Brain pericyte (primary cell): ENCODE results near the gene ACTN1.
A peak's percentile ranks its signal among the peaks of the same experiment; 100 is the strongest.

Source experiments
- DNase-seq: peaks from one replicate; pipeline ENCODE4 v3.0.0-alpha.2; 2012; ENCODE audit warnings: low read depth, low spot score

The ACTN1 gene

DNA sequence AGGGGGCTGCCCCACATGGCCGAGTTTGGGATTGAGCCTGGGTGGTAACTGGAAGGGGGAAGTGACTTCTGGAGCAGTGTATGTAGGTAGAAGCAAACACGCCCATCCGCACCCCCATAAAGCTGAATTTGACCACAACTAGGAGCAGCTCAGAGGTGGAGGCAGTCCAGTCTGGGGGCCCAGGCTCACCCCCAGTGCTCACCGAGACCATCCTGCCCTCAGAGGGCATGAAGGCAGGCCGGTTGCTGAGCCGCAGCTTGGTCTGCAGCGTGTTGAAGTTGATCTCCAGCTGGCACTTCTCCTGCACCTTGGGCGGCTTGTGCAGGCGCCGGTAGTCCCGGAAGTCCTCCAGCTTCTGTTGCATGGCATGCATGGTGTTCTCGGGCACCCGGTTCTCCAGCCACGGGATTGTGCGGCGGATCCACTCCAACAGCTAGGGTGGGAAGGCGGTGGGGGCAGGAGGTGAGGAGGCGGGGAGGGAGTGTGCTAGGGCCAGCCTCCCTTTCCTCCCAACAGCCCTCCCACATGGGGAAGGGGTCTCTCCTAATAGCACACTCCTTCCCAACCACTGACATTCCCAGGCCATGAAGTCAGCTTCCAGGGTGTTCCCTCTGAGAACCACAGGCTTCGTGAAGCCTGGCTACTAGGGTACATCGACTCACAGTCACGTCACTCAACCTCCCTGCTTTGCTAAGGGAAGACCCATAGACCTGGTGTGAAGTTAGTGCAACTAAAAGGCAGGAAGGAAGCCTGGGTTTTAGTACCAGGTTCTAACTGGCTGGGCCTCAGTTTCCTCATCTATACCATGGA, 87.0 kb downstream of the ACTN1 start:
- DNase-seq: no peak

DNA sequence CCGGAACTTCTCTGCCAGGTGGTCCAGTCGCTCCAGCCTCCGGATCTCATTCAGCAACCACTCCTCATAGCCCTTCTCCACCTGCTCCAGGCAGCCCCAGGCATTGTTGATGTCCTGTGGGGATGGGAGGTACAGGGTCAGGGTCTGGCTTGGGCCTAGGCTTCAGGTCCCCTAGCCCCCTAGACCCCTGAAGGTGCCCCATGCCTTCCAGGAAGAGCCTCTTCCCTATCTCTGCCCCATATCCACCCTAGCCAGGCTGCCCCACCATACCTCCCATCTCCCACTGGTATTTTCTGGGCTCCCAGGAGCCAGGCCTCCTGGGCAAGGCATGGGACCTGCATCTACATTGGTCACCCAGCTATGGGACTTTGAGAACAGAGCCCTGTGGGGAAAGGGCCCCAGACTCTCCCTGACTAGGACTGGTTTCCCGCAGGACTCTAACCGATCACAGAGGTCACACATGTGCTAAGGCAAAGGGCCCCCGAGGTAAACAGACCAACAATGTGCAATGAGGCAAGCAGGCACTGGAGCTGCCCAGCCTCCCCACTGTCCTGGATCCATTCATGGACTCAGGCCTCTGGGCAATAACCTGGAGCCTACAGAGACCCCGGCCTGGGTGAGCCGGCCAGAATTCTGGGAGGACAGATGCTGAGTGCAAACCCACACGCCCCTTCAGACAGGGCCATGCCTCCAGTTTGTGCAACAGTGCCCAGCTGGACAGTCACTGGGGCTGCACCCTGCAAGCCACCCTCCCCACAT, 88.8 kb downstream of the ACTN1 start:
- no peak for DNase-seq

DNA sequence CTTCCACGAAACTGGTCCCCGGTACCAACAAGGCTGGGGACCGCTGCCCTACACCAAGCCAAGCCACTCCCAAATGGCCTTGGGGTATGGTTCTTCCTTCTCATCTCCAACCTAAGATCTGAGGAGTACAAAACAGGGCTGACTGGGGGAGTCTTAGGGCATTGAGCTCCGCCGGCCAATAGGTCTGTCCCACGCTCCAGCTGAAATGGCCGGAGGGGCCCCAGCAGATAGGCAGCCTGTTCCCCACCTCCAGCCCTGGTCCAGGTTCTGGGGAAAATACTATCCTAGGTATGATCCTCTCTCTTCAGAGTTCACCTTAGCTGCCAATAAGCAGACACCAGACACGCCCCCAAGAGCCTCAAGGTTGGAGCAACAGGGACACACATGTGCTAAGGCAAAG, 90.2 kb downstream of the ACTN1 start:
- no peak for DNase-seq

DNA sequence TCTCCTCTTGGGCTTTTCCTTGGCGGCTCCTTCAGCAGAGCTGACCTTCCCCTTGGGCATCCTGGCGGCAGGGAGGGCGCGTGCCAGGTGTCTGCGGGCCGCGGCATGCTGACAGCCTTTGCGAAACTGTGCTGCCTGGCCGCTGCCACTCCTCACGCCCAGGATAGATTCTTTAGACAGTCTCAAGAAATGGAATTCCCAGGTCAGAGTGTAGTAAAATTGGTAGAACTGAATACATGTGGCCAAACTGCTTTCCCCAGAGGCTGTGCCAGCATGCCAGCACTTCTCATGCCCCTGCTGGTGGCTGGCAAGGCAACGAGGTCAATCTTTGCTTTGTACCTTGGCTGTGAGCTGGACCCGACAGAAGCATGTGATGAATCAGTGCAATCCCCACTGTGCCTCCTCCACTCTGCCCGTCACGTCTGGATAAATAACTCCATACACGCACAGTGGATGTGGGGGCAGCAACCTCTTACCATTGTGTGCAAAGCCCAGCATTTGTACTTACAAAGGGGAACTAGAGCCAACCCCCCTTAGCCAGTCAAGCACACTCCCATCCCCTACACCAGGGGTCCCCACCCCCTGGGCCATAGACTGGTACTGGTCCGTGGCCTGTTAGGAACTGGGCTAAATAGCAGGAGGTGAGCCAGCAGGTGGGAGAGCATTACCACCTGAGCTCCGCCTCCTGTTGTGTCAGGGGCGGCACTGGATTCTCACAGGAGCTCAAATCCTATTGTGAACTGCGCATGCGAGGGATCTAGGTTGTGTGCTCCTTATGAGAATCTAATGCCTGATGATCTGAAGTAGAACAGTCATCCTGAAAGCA, 90.9 kb downstream of the ACTN1 start:
- peak; percentile 34 for DNase-seq

DNA sequence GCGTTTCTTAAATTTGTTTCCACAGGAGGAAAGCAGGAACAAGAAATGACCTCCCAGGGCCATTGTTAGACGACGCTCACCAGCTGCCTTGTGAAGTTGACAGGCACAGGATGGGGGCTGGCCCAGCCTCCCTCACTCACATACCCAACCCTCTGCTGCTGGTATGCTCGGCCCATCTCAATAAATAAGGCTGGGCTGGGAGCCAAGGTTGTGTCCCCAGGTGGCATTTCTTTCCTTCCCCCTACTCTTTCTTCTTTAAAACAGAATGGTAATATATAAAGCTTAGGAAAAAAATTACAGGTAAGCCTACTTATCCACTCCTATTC, 93.0 kb downstream of the ACTN1 start:
- no peak for DNase-seq

DNA sequence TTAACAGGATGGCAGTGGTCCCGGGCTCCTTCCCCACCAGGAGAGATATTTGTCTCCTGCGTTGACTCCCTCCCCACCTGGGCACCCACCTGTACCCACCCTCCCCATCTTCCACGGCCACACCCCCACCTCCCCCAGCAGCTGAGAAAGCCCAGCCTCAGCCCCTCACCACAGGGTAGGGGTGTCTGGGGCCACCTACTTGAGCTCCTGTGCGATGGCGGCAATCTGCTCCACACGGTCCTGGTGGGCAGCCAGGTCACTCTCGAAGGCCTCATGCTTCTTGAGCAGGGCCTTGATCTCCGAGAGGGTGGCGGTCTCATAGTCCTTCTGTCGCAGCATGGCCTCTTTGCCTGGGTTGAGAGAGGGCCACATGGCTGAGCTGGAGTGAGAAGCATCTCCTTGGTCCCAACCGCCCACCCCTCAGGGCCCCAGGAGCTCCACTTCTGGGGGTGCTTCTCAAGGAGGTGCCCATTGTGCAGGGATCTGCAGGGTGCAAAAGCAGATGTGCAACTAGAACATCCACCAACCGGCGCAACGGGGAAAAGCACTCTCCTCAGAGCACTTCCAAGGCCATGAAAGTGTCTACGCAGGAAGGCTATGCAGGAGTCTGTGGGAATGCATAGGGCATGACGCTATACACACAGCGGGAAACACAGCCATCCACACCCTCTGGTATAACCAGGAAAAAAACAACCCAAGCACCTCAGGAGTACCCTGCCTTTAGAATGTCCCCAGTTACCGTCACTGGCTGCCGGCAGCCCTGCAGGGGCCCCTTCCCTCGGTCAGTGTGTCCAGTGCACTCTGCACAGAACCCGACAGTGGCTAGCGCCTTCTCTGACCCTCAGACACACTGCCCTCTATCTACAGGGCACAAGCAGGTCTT, 93.6 kb downstream of the ACTN1 start:
- DNase-seq: no peak

DNA sequence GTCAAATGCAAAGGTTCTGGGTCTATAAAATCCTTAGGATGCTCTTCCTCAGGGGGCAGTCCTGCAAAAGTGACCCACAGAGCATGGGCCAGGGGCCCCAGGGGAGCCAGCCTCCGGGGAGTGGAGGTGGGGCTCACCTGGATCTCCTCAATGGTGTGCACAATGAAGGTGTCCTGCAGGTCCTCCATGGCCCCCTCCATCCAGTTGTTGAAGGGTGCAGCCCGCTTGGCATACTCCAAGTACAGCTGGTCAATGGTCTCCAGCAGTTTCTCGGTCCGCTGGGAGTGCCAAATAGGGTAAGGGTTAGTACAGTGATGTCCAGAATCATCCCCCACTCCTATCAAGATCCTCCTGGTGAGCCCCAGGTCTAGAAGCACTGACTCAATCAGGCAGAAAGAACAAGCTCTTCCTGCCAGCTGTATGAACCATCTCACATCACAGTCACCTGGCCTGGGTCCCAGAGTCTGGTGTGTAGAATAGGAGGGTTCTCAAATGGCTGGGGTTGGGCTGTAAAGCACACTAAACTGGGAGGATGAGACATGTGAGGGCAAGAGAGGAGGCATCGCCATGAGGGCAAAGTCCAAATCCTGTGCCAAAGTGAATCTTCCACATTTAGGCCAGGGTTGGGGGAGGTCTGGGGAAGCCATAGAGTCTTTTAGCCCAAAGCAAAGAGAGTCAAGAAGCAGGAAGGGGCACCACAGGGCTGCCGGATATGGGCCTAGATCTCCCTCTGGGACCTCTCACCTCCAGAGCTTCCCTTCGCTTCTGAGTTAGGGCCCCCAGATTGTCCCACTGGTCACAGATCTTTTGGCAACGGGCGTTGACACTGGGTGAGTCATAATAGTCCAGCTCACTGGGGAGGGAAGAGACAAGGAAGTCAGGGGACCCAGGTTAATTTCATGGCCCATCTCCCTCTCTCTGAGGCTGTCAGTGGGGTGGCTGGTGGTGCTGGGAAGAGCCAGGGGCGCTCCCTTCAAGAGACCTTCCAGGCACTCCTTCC, 94.8 kb downstream of the ACTN1 start:
- DNase-seq: no peak

DNA sequence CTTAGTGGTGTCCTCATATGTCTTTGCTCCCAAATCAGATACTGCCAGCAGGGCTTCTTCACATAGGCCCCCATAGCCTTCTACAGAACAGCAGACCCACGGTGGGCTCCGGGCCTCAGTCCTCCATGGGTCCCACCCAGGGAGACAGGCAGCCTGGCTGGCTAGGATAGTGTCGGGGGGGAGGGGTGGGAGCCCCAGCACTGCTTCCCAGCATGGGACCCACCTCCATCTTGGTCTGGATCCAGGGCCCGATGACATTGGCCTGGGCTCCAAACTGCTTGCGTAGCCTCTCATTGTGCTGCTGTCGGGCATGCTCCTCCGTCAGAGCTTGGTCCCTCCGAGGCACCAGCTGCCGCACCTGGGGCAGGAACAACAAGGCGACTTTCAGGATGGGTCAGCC, 96.9 kb downstream of the ACTN1 start:
- DNase-seq: no peak

DNA sequence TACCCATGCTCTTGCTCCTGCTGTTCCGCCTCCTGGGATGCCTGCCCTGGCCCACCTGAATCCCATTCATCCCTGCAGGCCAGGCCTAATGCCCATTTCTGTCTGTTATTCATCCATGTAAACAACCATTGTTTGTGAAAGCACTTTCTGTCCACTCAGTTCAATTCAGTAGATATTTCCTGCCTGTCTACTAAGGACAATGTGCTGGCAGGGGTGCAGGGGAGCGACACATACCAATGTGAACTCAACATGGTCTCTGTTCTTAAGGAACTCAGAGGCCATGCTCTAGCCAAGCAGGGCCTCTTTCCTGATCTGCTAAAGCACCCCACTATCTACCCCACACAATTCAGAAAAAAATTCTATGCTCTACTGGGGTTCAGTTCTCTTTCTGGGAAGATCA, 97.7 kb downstream of the ACTN1 start:
- DNase-seq: no peak

DNA sequence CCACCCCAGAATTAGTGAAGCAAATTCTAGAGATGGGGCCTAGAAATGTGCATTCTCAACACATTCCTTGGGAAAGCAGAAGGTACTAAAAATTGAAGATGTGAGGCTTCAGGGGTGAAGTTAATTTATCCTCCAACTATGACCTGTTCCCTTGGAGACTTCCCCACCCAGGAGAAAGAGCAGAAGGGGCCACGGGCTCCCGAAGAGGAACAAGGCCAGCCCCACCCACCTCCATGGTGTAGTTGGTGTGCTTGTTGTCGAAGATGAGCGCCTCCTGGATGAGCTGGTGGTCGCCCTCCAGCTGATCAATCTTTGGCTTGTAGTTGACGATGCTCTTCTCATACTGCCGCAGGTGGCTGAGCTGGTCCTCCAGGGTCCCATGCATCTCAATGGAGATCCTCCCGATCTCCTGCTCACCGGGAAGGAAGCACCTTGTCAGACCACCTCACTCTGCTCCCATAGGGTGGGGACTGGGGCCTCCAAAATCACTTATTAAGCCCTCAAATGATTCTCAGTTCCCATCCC, 98.5 kb downstream of the ACTN1 start:
- DNase-seq: no peak

DNA sequence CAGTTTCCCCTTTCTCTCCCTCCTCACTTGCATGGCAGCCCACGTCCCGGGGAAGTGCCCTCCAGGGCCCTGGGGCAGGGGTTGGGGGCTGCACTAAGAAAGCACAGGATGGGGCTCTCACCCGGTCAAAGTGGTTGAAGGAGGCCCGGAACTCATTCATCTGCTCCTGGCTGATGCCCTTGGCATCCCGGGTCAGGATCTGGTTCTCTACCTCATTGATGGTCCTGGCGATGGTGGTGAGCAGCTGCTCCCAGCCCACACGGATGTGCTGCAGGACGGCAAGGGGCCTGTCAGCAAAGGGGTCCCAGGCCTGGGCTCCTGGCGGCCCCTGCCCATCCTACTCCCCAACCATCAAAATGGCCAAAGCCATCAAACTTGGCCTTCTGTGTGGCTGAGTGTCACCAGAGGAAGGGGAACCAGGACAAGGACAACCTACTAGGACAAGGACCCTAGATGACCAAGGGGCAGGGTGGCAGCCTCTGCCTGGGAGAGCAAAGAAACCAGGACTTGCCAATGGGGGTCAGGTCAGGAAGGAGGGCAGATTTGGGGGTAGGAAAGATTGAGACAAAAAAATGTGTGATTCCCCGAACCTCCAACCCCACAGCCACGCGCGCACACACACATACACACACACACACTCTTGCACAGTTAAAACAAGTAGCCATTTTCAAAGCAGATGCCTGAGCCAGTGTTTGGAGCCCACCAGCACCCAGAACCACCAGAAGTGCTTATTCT, 99.1 kb downstream of the ACTN1 start:
- DNase-seq: no peak

DNA sequence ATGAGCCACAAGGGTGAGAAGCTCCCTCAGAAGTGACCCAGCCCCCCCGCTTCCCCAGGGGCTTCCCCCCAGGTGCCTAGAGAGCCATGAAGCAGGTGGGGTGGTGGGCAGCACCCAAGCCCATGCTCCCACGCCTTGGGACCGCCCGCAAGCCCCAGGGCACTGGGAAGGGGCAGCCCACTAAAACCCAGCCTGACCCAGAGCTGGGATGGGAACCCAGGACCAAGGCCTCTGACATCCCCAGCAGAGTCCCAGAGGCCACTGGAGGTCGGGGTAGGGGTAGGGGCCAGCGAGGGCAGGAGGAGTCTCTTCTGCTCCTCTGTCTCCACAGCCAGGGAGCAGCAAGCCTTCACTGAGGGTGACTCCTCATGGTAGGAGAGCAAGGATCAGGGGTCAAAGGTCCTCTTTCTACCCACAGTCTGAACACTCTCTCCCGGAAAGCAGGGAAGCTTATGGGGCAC, 99.8 kb downstream of the ACTN1 start:
- DNase-seq: no peak

DNA sequence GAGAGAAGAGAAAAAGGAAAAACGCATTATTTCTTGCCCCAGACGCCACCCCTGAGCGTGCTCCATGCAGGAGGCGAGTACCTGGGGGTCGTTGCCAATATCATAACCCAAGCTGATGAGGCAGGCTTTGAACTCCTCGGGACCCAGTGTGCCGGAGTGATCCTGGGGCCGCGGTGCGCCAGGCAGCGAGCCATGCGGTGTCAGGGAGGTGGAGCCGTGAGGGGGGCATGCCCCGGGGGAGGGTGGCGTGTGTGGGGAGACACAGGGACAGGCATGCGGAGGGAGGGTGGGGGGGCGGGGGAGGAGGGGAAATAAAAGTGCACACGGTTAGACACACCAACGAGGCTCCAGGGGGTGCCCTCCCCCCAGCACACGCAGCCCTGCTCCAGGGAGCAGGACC, 100.2 kb downstream of the ACTN1 start:
- DNase-seq: no peak

DNA sequence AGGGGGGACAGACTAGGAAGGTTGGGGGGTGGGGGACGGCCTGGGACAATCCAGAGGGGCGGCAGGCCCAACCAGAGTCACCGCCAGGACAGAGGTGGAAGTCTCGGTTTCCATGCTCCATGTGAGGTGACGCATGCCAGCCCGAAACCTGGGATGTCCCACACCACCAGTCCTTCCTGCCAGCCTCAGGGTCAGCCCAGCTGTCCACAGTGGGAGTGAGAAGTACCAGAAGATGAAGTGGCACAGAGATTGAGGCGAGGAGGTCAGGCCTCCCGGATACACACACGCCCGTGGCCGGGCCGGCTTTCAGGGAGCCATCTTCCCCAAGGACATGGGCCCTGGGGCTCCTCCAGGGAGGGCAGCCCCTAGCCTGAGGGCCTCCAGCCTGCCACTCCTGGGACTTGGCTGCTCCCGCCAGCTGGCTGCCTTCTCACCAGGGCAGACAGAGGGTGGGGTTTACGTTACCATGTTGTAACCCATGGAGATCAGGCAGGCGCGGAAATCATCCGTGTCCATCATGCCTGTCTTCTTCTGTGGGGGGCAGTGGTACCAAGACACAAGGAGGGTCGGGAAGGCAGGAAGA, 101.0 kb downstream of the ACTN1 start:
- no peak for DNase-seq

DNA sequence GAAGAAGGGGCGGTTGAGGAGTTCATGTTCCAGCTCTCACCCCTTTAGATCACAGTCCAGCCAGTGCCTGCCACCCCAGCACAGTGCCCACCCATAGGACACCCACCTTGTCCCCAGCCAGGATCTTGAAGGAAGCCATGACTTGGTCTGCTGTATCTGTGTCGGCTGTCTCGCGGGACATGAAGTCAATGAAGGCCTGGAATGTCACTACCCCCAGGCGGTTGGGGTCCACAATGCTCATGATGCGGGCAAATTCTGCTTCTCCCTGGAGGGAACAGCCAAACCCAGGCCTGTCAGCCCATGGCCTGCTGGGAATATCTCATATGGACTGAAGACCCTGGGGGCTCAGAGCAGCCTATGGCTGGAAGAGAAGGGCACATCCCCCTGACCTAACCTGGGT, 102.1 kb downstream of the ACTN1 start:
- no peak for DNase-seq

DNA sequence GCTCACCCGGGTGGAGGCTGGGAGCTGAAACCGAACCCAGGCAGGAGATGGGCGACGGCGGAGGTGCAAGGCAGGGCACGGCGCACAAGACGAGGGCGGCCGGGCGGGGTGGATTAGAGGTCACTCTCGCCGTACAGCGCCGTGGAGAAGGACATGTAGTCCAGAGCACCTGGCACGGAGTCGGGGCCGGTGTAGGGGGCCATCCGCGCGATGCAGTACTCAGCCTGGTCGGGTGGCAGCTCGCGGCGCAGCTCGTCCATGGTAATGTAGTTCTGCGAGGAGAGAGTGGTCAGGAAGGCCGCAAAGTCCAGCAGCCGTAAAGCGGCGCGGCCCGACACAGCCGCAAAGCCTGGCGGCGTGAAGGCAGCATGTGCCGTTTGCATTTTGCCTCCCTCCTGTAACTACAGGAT, 104.4 kb downstream of the ACTN1 start:
- DNase-seq: no peak

DNA sequence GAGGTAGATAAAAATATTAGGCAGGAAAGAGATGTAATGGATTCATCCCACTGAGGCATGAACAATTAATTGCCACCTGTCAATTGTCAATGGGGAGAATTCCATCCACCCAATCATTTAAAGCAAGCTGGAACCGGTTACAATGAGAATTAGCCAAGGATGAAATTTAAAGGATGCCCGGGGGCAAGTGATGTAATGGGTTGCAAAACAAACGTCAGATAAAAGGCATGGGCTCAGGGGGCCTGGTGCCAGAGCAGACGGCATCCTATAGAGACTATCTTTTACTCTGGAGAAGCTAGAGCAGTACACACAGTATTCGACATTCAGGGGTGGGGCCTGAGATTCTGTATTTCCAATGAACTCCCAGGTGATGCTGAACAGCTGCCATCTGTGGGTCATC, 105.7 kb downstream of the ACTN1 start:
- DNase-seq: no peak

DNA sequence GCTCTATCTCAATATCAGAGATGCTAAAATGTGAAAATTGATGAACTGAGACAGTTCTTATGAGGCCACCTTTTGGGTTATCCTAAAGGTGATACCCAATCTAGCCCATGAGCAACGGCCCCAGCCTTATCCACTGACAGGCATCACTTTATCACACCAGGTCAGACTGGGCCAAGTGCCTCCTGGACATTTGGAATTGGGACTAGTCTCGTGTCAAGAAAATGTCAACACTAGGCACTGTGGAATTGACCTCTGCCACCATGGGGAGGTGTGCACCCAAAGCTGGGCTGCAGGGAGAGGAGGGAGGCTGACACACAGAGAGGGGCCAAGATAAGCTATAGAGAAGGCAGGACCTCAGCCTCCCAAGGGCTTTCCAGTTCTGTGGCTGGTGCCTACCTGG, 107.7 kb downstream of the ACTN1 start:
- DNase-seq: no peak
